GM12874 (cell line): ENCODE data around the gene ZNF280A.

Experiments used
- CTCF ChIP-seq: IDR thresholded peaks from 2 replicates; pipeline ENCODE4 v1.5.1; 2011; ENCODE audit warnings: low read depth, mild to moderate bottlenecking, control low read depth, low read length, moderate library complexity; ENCODE audit not compliant: insufficient read depth

ZNF280A gene, protein sequence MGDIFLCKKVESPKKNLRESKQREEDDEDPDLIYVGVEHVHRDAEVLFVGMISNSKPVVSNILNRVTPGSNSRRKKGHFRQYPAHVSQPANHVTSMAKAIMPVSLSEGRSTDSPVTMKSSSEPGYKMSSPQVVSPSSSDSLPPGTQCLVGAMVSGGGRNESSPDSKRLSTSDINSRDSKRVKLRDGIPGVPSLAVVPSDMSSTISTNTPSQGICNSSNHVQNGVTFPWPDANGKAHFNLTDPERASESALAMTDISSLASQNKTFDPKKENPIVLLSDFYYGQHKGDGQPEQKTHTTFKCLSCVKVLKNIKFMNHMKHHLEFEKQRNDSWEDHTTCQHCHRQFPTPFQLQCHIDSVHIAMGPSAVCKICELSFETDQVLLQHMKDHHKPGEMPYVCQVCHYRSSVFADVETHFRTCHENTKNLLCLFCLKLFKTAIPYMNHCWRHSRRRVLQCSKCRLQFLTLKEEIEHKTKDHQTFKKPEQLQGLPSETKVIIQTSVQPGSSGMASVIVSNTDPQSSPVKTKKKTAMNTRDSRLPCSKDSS

DNA sequence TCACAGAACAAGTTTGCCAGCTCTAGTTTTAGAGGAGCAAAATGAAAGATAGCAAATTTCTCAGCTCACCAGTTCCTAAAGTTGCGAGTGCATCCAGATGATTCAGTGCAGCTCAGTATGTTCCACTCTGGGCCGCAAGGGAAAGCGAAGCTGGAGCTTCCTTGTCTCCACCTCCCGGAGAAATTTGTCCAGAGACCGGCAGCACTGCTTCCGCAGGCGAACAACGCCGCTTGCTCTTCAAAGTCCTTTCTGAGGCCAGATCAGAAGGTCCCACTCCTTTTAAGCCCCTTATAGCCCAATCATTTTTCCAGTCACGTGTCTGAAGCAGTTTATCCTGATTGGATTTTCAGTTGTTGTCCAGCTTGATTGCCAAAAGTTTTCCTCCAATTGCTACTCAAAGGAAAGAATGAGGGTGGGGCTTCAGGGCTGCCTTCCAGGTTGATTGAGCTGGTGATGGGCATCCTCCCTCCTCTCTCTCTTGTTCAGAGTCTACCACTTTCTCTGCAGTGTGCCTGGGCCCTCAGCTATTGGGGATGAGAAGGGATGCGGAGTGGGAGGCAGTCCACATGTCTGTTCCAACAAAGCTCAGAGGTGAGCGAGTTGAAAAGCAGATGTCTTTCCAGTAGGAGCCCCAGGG, at the start of gene ZNF280A:
Gene ZNF280A, minus strand, starts transcription at position 251 of the 637 bp plus-strand sequence. CDS start 4,640 bp downstream, outside the sequence.
- no peak for TF ChIP-seq CTCF

- no peak for TF ChIP-seq CTCF
These were observed 49.1 kb upstream of the ZNF280A start for GRCh38 chr22:22569218-22569617.

DNA sequence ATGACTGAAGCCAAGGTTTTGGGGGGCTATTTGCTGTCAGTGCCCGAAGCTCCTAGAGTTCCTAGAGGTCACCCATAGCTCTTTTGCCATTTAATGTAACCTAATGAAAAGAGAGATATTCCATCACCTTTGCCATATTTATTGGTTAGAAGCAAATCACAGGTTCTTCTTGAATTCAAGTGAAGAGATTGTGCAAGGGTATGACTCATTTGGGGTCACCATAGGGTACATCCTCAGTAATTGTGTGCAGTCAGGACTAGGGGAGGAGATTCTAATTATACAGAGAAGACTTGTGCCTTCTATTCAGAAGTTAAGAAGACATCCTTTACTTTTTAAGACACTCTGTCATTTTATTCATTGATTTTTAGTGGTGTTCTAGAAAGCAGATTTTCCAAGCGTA, 45.9 kb upstream of the ZNF280A start:
- no peak for TF ChIP-seq CTCF

DNA sequence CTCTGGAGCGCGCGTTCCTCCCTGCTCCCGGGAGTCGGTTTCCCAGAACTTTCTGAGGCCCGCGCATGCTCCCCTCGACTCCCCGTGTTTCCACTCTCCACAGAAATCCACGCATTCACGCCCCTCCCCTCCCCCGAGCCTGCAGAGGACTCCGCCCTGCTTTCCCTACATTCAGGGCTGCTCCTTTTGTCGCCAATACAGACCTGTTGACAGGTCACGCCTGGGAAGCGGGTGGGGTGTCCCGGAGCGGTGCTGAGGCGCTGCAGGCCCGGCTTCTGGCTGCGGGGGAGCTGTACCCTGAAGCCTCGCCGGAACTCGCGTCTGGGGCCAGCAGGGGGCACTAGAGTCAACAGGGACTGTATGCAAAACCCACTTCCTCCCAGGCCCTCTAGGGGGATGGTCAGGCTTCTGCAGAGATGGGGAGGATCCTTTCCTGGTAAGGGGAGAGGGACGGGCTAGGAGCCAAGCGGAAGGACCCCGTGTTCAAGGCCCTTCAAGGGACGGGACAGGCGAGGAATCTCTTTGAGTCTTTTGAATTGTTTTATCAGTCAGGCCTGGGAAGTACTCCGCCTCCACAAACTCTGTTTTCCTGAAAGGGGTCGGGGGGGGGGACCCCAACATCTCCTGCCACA, 39.0 kb upstream of the ZNF280A start, which contains the start of gene PRAME:
Gene PRAME, minus strand, starts transcription at position 294 of the 632 bp plus-strand sequence. CDS start 2,433 bp downstream, outside the sequence.
- peak; percentile 97 for TF ChIP-seq CTCF

- no peak for TF ChIP-seq CTCF
These were observed 38.3 kb upstream of the ZNF280A start for GRCh38 chr22:22558071-22558971.

- no peak for TF ChIP-seq CTCF
These were observed 37.2 kb upstream of the ZNF280A start for GRCh38 chr22:22556995-22557925.
